GM18520 (cell line): ENCODE data around the gene ADARB1.

Source experiments
- ATAC-seq: cut with Tn5 transposase; IDR thresholded peaks from one replicate; pipeline ENCODE4 v1.9.1; 2021; ENCODE audit not compliant: unreplicated experiment

ADARB1 gene

DNA sequence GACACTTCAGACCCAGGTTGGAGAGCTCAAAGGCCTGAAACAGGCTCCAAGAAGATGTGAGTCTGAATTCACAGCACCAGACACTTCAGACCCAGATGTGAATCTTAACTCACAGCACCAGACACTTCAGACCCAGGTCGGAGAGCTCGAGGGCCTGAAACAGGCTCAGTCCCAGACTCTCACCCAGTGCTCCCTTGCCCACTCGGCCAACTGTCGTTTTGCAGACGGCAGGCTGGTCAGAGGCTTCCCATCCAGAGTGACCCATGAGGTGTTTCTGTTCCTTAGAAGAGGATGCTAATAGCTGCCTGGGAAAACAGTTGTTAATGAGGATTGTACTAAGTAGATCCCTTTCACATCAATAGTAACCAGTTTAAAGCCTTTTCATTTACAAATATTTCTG lies 88.4 kb downstream of the ADARB1 start:
- no peak for ATAC-seq

GRCh38 chr21:45163413-45164123 lies 89.2 kb downstream of the ADARB1 start:
- no peak for ATAC-seq

- ATAC-seq: no peak
Observed at GRCh38 chr21:45164124-45164511, 89.7 kb downstream of the ADARB1 start.

- no peak for ATAC-seq
Observed at GRCh38 chr21:45164838-45165237, 90.5 kb downstream of the ADARB1 start.

DNA sequence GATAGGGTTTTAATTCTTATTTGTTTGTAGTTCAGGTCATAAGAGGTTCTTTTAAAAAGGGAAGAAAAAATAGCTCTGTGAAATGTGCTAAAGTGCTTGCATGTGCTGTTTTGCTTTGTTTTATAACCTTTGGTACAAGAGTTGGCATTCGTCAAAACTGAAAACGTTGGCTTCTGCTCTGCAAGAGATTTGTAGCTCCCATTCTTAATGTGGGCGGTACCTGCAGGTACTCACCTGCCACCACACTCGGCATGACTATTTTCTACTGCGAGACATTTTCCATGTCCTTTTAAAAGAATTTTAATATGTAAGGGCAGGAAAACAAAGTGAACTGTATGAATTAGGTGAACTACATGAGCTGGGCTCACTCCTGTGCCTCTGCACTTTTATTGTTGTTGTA lies 92.6 kb downstream of the ADARB1 start:
- ATAC-seq: no peak

DNA sequence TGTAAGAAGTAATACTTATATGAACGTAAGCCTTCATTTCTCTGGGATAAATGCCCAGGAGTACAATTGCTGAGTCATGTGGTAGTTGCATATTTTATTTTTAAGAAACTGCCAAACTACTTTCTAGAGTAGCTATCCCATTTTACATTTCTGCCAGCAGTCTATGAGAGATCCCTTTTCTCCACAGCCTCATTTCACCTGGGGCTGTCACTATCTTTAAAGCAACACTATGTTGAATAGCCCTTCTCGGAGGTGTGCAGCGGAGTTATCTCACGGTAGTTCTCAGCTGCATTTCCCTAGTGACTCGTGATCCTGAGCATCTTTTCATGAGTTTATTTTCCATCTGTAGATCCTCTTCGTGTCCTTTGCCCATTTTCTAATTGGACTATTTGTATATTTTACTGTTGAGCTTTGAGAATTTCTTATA lies 93.4 kb downstream of the ADARB1 start:
- ATAC-seq: no peak

GRCh38 chr21:45168522-45168921 lies 94.1 kb downstream of the ADARB1 start:
- no peak for ATAC-seq

GRCh38 chr21:45169001-45169400 lies 94.6 kb downstream of the ADARB1 start:
- no peak for ATAC-seq

DNA sequence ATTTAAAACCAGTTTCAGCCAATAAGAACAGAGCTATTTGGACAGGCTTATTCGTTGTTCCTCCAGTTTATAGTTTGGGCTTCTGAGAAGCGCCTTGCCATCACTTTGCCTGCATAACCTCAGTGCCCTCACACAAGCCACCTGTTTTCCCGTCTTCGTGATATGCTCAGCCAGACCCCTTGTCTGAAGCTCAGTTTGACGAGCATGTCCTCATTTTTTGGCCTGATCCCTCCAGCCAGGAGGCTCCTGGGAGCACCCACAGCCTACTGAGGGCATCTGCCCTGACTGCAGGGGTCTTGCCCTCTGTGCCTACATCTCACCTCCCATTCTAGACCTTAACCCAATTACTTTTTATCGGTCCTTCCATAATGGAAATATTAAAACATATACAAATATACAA lies 95.3 kb downstream of the ADARB1 start:
- ATAC-seq: no peak

GRCh38 chr21:45170987-45171386 lies 96.6 kb downstream of the ADARB1 start:
- ATAC-seq: no peak

DNA sequence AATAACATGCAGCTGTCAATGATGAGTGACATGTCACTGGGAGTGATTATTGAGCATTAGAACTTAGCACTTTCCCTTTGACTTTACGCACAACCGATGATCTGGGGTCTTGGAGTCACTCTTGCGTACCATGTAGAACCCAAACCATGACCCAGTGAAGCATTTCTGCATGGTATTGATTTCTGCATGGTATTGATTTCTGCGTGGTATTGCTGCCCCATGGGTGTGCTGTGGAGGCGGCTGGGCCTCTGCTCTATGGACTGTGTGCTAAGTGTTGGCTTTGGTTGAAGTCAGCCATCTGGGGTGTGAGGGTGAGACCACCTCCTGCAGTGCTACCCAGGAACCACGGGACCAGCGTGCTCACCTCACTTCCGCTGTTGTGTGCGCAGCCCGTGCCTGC lies 98.0 kb downstream of the ADARB1 start:
- no peak for ATAC-seq

DNA sequence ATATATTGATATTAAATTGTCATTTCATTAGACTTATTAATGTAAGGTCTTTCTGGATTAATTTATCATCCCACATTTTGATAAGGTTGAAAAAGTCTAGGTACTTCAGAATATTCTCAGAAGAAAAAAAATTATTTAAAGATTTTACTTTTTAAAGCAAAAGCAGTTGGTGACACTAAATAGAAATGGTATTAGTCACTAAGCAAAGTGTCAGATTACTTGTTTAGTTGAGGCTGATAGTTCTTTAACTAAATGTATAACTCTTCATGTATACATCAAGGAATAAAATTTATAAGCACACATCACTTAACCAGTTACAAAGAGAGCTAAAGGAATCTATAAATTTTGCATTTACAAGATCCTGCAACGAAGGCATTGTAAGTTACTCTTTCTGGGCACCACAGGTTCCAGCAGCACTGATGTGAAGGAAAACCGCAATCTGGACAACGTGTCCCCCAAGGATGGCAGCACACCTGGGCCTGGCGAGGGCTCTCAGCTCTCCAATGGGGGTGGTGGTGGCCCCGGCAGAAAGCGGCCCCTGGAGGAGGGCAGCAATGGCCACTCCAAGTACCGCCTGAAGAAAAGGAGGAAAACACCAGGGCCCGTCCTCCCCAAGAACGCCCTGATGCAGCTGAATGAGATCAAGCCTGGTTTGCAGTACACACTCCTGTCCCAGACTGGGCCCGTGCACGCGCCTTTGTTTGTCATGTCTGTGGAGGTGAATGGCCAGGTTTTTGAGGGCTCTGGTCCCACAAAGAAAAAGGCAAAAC lies 101.1 kb downstream of the ADARB1 start:
- ATAC-seq: no peak

DNA sequence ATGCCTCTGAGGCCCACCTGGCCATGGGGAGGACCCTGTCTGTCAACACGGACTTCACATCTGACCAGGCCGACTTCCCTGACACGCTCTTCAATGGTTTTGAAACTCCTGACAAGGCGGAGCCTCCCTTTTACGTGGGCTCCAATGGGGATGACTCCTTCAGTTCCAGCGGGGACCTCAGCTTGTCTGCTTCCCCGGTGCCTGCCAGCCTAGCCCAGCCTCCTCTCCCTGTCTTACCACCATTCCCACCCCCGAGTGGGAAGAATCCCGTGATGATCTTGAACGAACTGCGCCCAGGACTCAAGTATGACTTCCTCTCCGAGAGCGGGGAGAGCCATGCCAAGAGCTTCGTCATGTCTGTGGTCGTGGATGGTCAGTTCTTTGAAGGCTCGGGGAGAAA lies 101.8 kb downstream of the ADARB1 start:
- no peak for ATAC-seq

DNA sequence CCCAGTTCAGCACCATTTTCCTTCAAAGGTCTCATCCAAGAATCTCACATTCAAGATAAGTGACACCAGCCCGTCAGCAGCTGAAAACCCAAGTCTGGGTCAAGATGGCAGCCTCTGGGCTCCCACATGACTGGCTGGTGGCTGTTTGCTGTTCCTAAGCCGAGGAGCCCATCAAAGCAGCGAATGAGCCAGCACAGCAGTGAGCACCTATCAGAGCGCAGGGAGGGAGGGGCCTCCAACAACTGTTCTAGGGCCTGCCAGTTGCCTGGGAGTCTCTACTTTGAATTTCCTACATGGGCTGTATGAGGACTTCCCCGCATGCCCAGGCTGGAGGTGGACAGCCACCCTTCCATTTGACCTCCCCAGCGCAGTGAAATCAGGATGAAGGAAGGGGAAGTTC lies 102.7 kb downstream of the ADARB1 start:
- no peak for ATAC-seq

- no peak for ATAC-seq
Observed at GRCh38 chr21:45178070-45178608, 103.8 kb downstream of the ADARB1 start.

DNA sequence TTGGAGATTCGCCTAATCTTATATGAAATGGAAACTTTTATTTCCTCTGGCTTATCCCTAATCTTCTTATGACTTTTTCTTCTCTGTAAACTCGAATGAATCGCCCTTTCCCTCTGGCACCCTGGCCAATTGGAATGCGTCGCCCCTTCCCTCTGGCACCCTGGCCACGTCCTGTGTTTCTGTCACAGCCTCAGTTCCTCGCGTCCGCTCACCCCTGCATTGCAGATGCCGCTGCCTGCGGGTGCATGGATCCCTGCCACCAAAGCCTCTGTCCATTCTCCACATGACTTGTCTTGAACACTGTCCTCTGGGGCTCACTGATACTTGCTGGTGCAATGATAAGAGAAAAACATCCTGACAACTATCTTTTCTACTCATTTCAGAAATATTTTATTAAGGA lies 104.6 kb downstream of the ADARB1 start:
- ATAC-seq: no peak

GRCh38 chr21:45179568-45180245 lies 105.3 kb downstream of the ADARB1 start:
- no peak for ATAC-seq

DNA sequence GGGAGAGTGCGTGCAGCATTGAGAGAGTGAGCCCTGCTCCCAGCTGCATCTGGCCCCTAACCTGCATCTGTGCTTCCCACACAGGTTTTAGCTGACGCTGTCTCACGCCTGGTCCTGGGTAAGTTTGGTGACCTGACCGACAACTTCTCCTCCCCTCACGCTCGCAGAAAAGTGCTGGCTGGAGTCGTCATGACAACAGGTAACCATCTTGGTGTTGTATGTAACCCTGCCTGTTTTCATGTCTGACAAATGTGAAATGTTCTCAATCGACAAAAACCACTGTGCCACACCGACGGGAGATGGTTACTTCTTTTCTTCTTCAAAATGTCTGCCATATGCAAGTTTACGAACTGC lies 105.8 kb downstream of the ADARB1 start:
- no peak for ATAC-seq

- ATAC-seq: no peak
Observed at GRCh38 chr21:45182958-45183357, 108.6 kb downstream of the ADARB1 start.

DNA sequence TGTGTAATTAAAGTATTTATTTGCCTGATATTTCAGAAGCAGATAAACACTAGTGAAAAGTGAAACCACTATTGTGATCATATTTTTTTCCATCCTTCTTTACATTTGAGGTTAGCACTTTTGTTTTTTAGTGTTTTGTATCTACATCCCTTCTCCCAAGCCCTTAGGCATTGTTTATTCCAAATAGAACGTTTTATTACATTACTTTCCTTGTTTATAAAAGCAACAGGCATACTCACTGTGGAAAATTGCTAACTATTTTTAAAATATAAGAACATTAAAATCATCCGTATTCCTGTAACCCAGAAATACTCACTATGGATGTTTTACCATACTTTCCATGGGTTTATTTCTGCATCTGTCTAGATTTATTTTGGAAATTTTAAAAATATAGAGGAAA lies 109.5 kb downstream of the ADARB1 start:
- no peak for ATAC-seq

GRCh38 chr21:45184869-45185268 lies 110.5 kb downstream of the ADARB1 start:
- no peak for ATAC-seq

DNA sequence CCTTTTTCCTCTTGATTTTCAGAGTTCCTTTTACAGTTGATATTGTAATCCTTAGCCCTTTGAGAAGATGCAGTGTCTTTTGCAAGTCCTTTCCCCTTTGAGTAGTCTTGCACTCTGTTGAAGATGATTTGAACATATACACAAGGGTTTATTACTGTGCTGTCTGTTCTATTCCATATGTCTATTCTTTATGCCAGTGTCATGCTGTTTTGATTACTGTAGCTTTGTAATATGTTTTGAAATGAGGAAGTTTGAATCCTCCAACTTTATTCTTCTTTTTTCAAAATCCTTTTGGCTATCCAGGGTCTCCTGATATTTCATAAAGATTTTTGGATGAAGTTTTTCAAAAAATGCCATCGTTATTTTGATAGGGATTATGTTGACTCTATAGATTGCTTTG lies 112.3 kb downstream of the ADARB1 start:
- ATAC-seq: no peak
